Caco-2 (cell line): ENCODE results near the gene MLXIP. TPM values are rescaled to one million over a fixed set of nuclear protein-coding genes. Genes with fewer than 3 reads are reported as not detected.

Source experiments
- BruUV-seq: library from RNA; stranded (reverse); fragments of 400-500 nt; replicated peaks from 2 replicates; lab custom pipeline; 2021; lab: Mats Ljungman, UMichigan
- CTCF ChIA-PET: fragments of 300-600 bp; sonication (Branson Sonifier 250); formaldehyde crosslinking; loops from one replicate; lab custom pipeline; 2022; ENCODE audit warnings: antibody characterized with exemption; lab: Charles Lee
- POLR2A ChIA-PET: fragments of 300-600 bp; sonication (Branson Sonifier 250); formaldehyde crosslinking; loops from one replicate; lab custom pipeline; 2022; ENCODE audit warnings: antibody characterized with exemption; lab: Charles Lee
- DNase-seq, 2 experiments: peaks; one replicate each; pipeline versions ENCODE4 v3.0.0 to v3.0.0-alpha.2; 2020 to 2022
- H3K27me3 ChIP-seq: replicated peaks from 2 replicates; pipeline ENCODE4 v1.6.0; 2011; ENCODE audit warnings: low read length; ENCODE audit not compliant: control insufficient read depth, insufficient read depth
- H3K36me3 ChIP-seq: 2 replicates; pipeline ENCODE4 v1.5.1; 2011; ENCODE audit warnings: low read length; ENCODE audit not compliant: control insufficient read depth, insufficient read depth
- H3K4me1 ChIP-seq: fragments of 250-450 bp; sonication (Bioruptor Pico); 2 replicates; pipeline ENCODE4 v1.5.1; 2020; ENCODE audit warnings: mild to moderate bottlenecking
- H3K4me3 ChIP-seq: 2 replicates; pipeline ENCODE4 v1.5.1; 2011; ENCODE audit warnings: low read depth, mild to moderate bottlenecking, control low read depth, low read length
- H3K9me3 ChIP-seq: fragments of 250-450 bp; sonication (Bioruptor Pico); 2 replicates; pipeline ENCODE4 v1.5.1; 2020; ENCODE audit warnings: mild to moderate bottlenecking, moderate library complexity
- H3K27ac Mint-ChIP-seq: one replicate; pipeline ENCODE4 v1.8.0; 2022; ENCODE audit warnings: mixed read lengths; ENCODE audit not compliant: unreplicated experiment
- H3K27me3 Mint-ChIP-seq: one replicate; pipeline ENCODE4 v1.8.0; 2022; ENCODE audit warnings: mixed read lengths; ENCODE audit not compliant: insufficient read depth, unreplicated experiment
- H3K36me3 Mint-ChIP-seq: one replicate; pipeline ENCODE4 v1.8.0; 2022; ENCODE audit warnings: mild to moderate bottlenecking, mixed read lengths; ENCODE audit not compliant: insufficient read depth, unreplicated experiment
- H3K4me1 Mint-ChIP-seq: one replicate; pipeline ENCODE4 v1.8.0; 2022; ENCODE audit warnings: low read depth, mixed read lengths; ENCODE audit not compliant: unreplicated experiment
- H3K4me3 Mint-ChIP-seq: one replicate; pipeline ENCODE4 v1.8.0; 2022; ENCODE audit warnings: mild to moderate bottlenecking, moderate library complexity, mixed read lengths; ENCODE audit not compliant: unreplicated experiment
- H3K9me3 Mint-ChIP-seq: one replicate; pipeline ENCODE4 v1.8.0; 2022; ENCODE audit warnings: mixed read lengths; ENCODE audit not compliant: unreplicated experiment
- intact Hi-C: fragments of 100-400 bp; cut with micrococcal nuclease; formaldehyde crosslinking; loops from one replicate; pipeline ENCODE4 v1.10.0; 2022; ENCODE audit not compliant: unreplicated experiment
- total RNA-seq: library from RNA; stranded (reverse); gene quantifications from 2 replicates; pipeline ENCODE4 v1.2.3, GENCODE V29; 2022
- TF ChIP-seq, protein P1 (sequence below), 2 experiments: fragments of 200-600 bp in 1 of 2; IDR thresholded peaks; 1 replicate in 1 of 2; 2 replicates in 1 of 2; pipeline versions ENCODE4 v1.5.1 to v1.8.0; 2011 to 2022; ENCODE audit warnings: antibody characterized with exemption in 1 of 2, control low read depth in 1 of 2, inconsistent platforms in 1 of 2, low read depth in 1 of 2, low read length in 1 of 2, mild to moderate bottlenecking in 1 of 2, moderate library complexity in 1 of 2; ENCODE audit not compliant: insufficient read depth in 1 of 2, severe bottlenecking in 1 of 2, unreplicated experiment in 1 of 2

The MLXIP gene
- total RNA-seq, 1 experiment from 2014 or later, result 54.5 TPM

DNA sequence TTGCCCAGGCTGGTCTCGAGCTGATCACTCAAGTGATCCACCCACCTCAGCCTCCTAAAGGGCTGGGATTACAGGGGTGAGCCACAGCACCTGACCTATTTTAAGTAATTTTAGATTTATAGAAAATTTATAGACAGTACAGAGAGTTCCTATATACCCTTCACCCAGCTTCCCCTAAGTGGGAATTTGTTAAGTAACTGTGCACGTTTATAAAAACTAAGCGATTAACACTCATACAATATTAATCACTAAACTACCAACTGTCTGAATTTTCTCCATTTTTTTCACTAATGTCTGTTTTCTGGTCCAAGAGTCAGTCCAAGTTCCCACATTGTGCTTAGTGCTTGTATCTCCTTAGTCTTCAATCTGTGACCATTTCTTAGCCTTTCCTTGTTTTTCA lies 89.9 kb downstream of the MLXIP start:
- Mint-ChIP-seq H3K27me3 (no peaks in the 10 kb centered on the region), H3K9me3 (no peaks in the 10 kb centered on the region), H3K4me1 (no peaks in the 10 kb centered on the region), H3K4me3 (no peak overlapping the region), H3K36me3 (no peaks in the 10 kb centered on the region), H3K27ac (no peak overlapping the region)
- CTCF ChIA-PET, result no interaction called here
- H3K27me3 ChIP-seq, result no peaks in the 10 kb centered on the region
- no peaks in the 10 kb centered on the region for H3K9me3 ChIP-seq
- intact Hi-C loops, result no loop called here
- TF ChIP-seq, protein P1, sequence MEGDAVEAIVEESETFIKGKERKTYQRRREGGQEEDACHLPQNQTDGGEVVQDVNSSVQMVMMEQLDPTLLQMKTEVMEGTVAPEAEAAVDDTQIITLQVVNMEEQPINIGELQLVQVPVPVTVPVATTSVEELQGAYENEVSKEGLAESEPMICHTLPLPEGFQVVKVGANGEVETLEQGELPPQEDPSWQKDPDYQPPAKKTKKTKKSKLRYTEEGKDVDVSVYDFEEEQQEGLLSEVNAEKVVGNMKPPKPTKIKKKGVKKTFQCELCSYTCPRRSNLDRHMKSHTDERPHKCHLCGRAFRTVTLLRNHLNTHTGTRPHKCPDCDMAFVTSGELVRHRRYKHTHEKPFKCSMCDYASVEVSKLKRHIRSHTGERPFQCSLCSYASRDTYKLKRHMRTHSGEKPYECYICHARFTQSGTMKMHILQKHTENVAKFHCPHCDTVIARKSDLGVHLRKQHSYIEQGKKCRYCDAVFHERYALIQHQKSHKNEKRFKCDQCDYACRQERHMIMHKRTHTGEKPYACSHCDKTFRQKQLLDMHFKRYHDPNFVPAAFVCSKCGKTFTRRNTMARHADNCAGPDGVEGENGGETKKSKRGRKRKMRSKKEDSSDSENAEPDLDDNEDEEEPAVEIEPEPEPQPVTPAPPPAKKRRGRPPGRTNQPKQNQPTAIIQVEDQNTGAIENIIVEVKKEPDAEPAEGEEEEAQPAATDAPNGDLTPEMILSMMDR (IDR thresholded peaks at IDR 0.05; ENCODE audit: insufficient read depth in 1 of 2, low read depth in 1 of 2, low read length in 1 of 2, severe bottlenecking in 1 of 2, unreplicated experiment in 1 of 2), result no peak
- no peaks in the 10 kb centered on the region for H3K36me3 ChIP-seq
- POLR2A ChIA-PET, result no interaction called here
- no TSS peak for BruUV-seq
- no peak for DNase-seq
- no peak overlapping the region for H3K4me3 ChIP-seq
- no peaks in the 10 kb centered on the region; the same call in 1 of the 2 replicates for H3K4me1 ChIP-seq

DNA sequence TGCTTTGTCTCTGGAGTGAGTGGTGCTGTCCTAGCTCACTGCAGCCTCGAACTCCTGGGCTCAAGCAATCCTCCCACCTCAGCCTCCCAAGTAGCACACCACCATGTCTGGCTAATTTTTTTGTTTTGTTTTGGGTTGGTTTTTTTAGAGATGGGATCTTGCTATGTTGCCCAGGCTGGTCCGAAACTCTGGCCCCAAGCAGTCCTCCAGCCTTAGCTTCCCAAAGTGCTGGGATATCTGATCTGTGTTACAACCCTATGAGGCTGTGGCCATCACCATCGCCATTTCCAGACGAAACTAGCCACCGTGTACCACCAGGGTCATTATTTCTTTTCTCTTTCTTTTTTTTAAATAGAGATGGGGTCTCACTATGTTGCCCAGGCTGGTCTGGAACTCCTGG lies 92.8 kb downstream of the MLXIP start:
- Mint-ChIP-seq H3K27ac (no peak overlapping the region), H3K36me3 (no peaks in the 10 kb centered on the region), H3K9me3 (no peaks in the 10 kb centered on the region), H3K4me3 (no peak overlapping the region), H3K27me3 (no peaks in the 10 kb centered on the region), H3K4me1 (no peaks in the 10 kb centered on the region)
- ChIA-PET POLR2A (no interaction called here), CTCF (no interaction called here)
- TF ChIP-seq, protein P1 (IDR thresholded peaks at IDR 0.05; ENCODE audit: insufficient read depth in 1 of 2, low read depth in 1 of 2, low read length in 1 of 2, severe bottlenecking in 1 of 2, unreplicated experiment in 1 of 2), result no peak
- Histone ChIP-seq H3K4me1 (no peaks in the 10 kb centered on the region; the same call in 1 of the 2 replicates), H3K9me3 (no peaks in the 10 kb centered on the region), H3K4me3 (no peak overlapping the region), H3K36me3 (no peaks in the 10 kb centered on the region), H3K27me3 (no peaks in the 10 kb centered on the region)
- intact Hi-C loops, result no loop called here
- DNase-seq, result no peak
- BruUV-seq, result no TSS peak

GRCh38 chr12:122172262-122172939 lies 93.8 kb downstream of the MLXIP start:
- no peaks in the 10 kb centered on the region for H3K27me3 ChIP-seq
- no peaks in the 10 kb centered on the region for H3K9me3 Mint-ChIP-seq
- H3K9me3 ChIP-seq, result no peaks in the 10 kb centered on the region
- no peak overlapping the region for H3K4me3 Mint-ChIP-seq
- peaks cover 7% of the 10 kb centered on the region for H3K4me1 Mint-ChIP-seq
- no peaks in the 10 kb centered on the region for H3K36me3 ChIP-seq
- no peak overlapping the region for H3K4me3 ChIP-seq
- peaks cover 6% of the 10 kb centered on the region; the same call in 1 of the 2 replicates for H3K4me1 ChIP-seq
- no peaks in the 10 kb centered on the region for H3K27me3 Mint-ChIP-seq
- ChIA-PET POLR2A (no interaction called here), CTCF (interaction anchor here (1.3 kb wide), 1 partner anchor 42 kb away, joined by 3 read pairs; no protein-coding TSS in a partner anchor)
- H3K36me3 Mint-ChIP-seq, result no peaks in the 10 kb centered on the region
- DNase-seq, result no peak
- no peak overlapping the region for H3K27ac Mint-ChIP-seq
- BruUV-seq, result no TSS peak
- intact Hi-C loops, result no loop called here
- TF ChIP-seq, protein P1 (IDR thresholded peaks at IDR 0.05; ENCODE audit: insufficient read depth in 1 of 2, low read depth in 1 of 2, low read length in 1 of 2, severe bottlenecking in 1 of 2, unreplicated experiment in 1 of 2), result no peak
